Myocyte (in vitro differentiated cells): ENCODE results near the gene CEP170B. TPM values are rescaled to one million over a fixed set of nuclear protein-coding genes. Genes with fewer than 3 reads are reported as not detected.
"Not testable (repeated sequence)": the region's sequence is repeated elsewhere in the genome, so short reads cannot be mapped to it uniquely, and the experiment has no call there.

ENCODE experiments used
- DNase-seq: peaks from one replicate; pipeline ENCODE4 v3.0.0-alpha.2; 2012; ENCODE audit warnings: low read depth
- total RNA-seq: library from RNA; depleted of rRNA; stranded (reverse); fragments of >200 nt; gene quantifications from 2 replicates; pipeline ENCODE4 v1.2.3, GENCODE V29; 2014

The CEP170B gene
- total RNA-seq, 1 donor from 2014 or later = 45.5 TPM

- no peak for DNase-seq
Measured at GRCh38 chr14:104877066-104877805, 12.2 kb downstream of the CEP170B start.

GRCh38 chr14:104877806-104878550 is 12.9 kb downstream of the CEP170B start:
- DNase-seq = no peak

GRCh38 chr14:104878582-104878981 is 13.5 kb downstream of the CEP170B start:
- peak; percentile 84 for DNase-seq

- DNase-seq = no peak
Measured at GRCh38 chr14:104879201-104879982, 14.3 kb downstream of the CEP170B start.

- no peak for DNase-seq
Measured at GRCh38 chr14:104879983-104880565, 15.0 kb downstream of the CEP170B start.

GRCh38 chr14:104880584-104881210 is 15.6 kb downstream of the CEP170B start:
- DNase-seq = no peak

- peak; percentile 99 for DNase-seq
Measured at GRCh38 chr14:104881369-104881979, 16.4 kb downstream of the CEP170B start.

GRCh38 chr14:104882325-104882973 is 17.4 kb downstream of the CEP170B start:
- DNase-seq = no peak

GRCh38 chr14:104882991-104883660 is 18.1 kb downstream of the CEP170B start:
- no peak for DNase-seq

- DNase-seq = no peak
Measured at GRCh38 chr14:104883681-104884361, 18.8 kb downstream of the CEP170B start.

GRCh38 chr14:104884381-104884780 is 19.3 kb downstream of the CEP170B start:
- not testable (repeated sequence) for DNase-seq

GRCh38 chr14:104885031-104885972 is 20.2 kb downstream of the CEP170B start:
- DNase-seq = peak; percentile 49

- no peak for DNase-seq
Measured at GRCh38 chr14:104885973-104886689, 21.1 kb downstream of the CEP170B start.

GRCh38 chr14:104886690-104887622 is 21.9 kb downstream of the CEP170B start:
- no peak for DNase-seq

GRCh38 chr14:104887623-104888488 is 22.8 kb downstream of the CEP170B start:
- no peak for DNase-seq
